Caco-2 (cell line): Measurements from ENCODE around the gene TMEM117. TPM values are rescaled to one million over a fixed set of nuclear protein-coding genes. Genes with fewer than 3 reads are reported as not detected.

Experiments
- BruUV-seq: library from RNA; stranded (reverse); fragments of 400-500 nt; replicated peaks from 2 replicates; lab custom pipeline; 2021; lab: Mats Ljungman, UMichigan
- CTCF ChIA-PET: fragments of 300-600 bp; sonication (Branson Sonifier 250); formaldehyde crosslinking; loops from one replicate; lab custom pipeline; 2022; ENCODE audit warnings: antibody characterized with exemption; lab: Charles Lee
- POLR2A ChIA-PET: fragments of 300-600 bp; sonication (Branson Sonifier 250); formaldehyde crosslinking; loops from one replicate; lab custom pipeline; 2022; ENCODE audit warnings: antibody characterized with exemption; lab: Charles Lee
- DNase-seq, 2 experiments: peaks; one replicate each; pipeline versions ENCODE4 v3.0.0 to v3.0.0-alpha.2; 2020 to 2022
- H3K27me3 ChIP-seq: replicated peaks from 2 replicates; pipeline ENCODE4 v1.6.0; 2011; ENCODE audit warnings: low read length; ENCODE audit not compliant: control insufficient read depth, insufficient read depth
- H3K36me3 ChIP-seq: 2 replicates; pipeline ENCODE4 v1.5.1; 2011; ENCODE audit warnings: low read length; ENCODE audit not compliant: control insufficient read depth, insufficient read depth
- H3K4me1 ChIP-seq: fragments of 250-450 bp; sonication (Bioruptor Pico); 2 replicates; pipeline ENCODE4 v1.5.1; 2020; ENCODE audit warnings: mild to moderate bottlenecking
- H3K4me3 ChIP-seq: 2 replicates; pipeline ENCODE4 v1.5.1; 2011; ENCODE audit warnings: low read depth, mild to moderate bottlenecking, control low read depth, low read length
- H3K9me3 ChIP-seq: fragments of 250-450 bp; sonication (Bioruptor Pico); 2 replicates; pipeline ENCODE4 v1.5.1; 2020; ENCODE audit warnings: mild to moderate bottlenecking, moderate library complexity
- H3K27ac Mint-ChIP-seq: one replicate; pipeline ENCODE4 v1.8.0; 2022; ENCODE audit warnings: mixed read lengths; ENCODE audit not compliant: unreplicated experiment
- H3K27me3 Mint-ChIP-seq: one replicate; pipeline ENCODE4 v1.8.0; 2022; ENCODE audit warnings: mixed read lengths; ENCODE audit not compliant: insufficient read depth, unreplicated experiment
- H3K36me3 Mint-ChIP-seq: one replicate; pipeline ENCODE4 v1.8.0; 2022; ENCODE audit warnings: mild to moderate bottlenecking, mixed read lengths; ENCODE audit not compliant: insufficient read depth, unreplicated experiment
- H3K4me1 Mint-ChIP-seq: one replicate; pipeline ENCODE4 v1.8.0; 2022; ENCODE audit warnings: low read depth, mixed read lengths; ENCODE audit not compliant: unreplicated experiment
- H3K4me3 Mint-ChIP-seq: one replicate; pipeline ENCODE4 v1.8.0; 2022; ENCODE audit warnings: mild to moderate bottlenecking, moderate library complexity, mixed read lengths; ENCODE audit not compliant: unreplicated experiment
- H3K9me3 Mint-ChIP-seq: one replicate; pipeline ENCODE4 v1.8.0; 2022; ENCODE audit warnings: mixed read lengths; ENCODE audit not compliant: unreplicated experiment
- CTCF ChIP-seq, 2 experiments: fragments of 200-600 bp in 1 of 2; IDR thresholded peaks; 1 replicate in 1 of 2; 2 replicates in 1 of 2; pipeline versions ENCODE4 v1.5.1 to v1.8.0; 2011 to 2022; ENCODE audit warnings: antibody characterized with exemption in 1 of 2, control low read depth in 1 of 2, inconsistent platforms in 1 of 2, low read depth in 1 of 2, low read length in 1 of 2, mild to moderate bottlenecking in 1 of 2, moderate library complexity in 1 of 2; ENCODE audit not compliant: insufficient read depth in 1 of 2, severe bottlenecking in 1 of 2, unreplicated experiment in 1 of 2
- intact Hi-C: fragments of 100-400 bp; cut with micrococcal nuclease; formaldehyde crosslinking; loops from one replicate; pipeline ENCODE4 v1.10.0; 2022; ENCODE audit not compliant: unreplicated experiment
- total RNA-seq: library from RNA; stranded (reverse); gene quantifications from 2 replicates; pipeline ENCODE4 v1.2.3, GENCODE V29; 2022

The TMEM117 gene
- total RNA-seq, 1 experiment from 2014 or later, result 34.1 TPM

- DNase-seq, result no peak
- BruUV-seq, result no TSS peak
- peaks cover 47% of the 10 kb centered on the region for H3K36me3 Mint-ChIP-seq
- peaks cover 42% of the 10 kb centered on the region for H3K4me1 Mint-ChIP-seq
- peaks cover 39% of the 10 kb centered on the region for H3K4me1 ChIP-seq
- no peak overlapping the region for H3K27ac Mint-ChIP-seq
- no peaks in the 10 kb centered on the region for H3K27me3 Mint-ChIP-seq
- no peak for TF ChIP-seq CTCF (IDR thresholded peaks at IDR 0.05; ENCODE audit: insufficient read depth in 1 of 2, low read depth in 1 of 2, low read length in 1 of 2, severe bottlenecking in 1 of 2, unreplicated experiment in 1 of 2)
- no peaks in the 10 kb centered on the region for H3K27me3 ChIP-seq
- peaks cover 80% of the 10 kb centered on the region for H3K9me3 Mint-ChIP-seq
- no peaks in the 10 kb centered on the region; the same call in 1 of the 2 replicates for H3K36me3 ChIP-seq
- CTCF ChIA-PET, result no interaction called here
- H3K4me3 ChIP-seq, result no peak overlapping the region
- POLR2A ChIA-PET, result no interaction called here
- H3K4me3 Mint-ChIP-seq, result no peak overlapping the region
- intact Hi-C loops, result no loop called here
- H3K9me3 ChIP-seq, result peaks cover 38% of the 10 kb centered on the region
These were observed 143.6 kb downstream of the TMEM117 start for GRCh38 chr12:43979450-43979849.

GRCh38 chr12:43980627-43981191 is 144.8 kb downstream of the TMEM117 start:
- no peaks in the 10 kb centered on the region for H3K27me3 ChIP-seq
- peaks cover 38% of the 10 kb centered on the region for H3K9me3 ChIP-seq
- H3K4me1 Mint-ChIP-seq, result peaks cover 42% of the 10 kb centered on the region
- peaks cover 47% of the 10 kb centered on the region for H3K36me3 Mint-ChIP-seq
- peaks cover 39% of the 10 kb centered on the region for H3K4me1 ChIP-seq
- no peak for TF ChIP-seq CTCF (IDR thresholded peaks at IDR 0.05; ENCODE audit: insufficient read depth in 1 of 2, low read depth in 1 of 2, low read length in 1 of 2, severe bottlenecking in 1 of 2, unreplicated experiment in 1 of 2)
- H3K9me3 Mint-ChIP-seq, result peaks cover 68% of the 10 kb centered on the region
- POLR2A ChIA-PET, result interaction anchor here (0.6 kb wide), 1 partner anchor 14 kb away, joined by 3 read pairs; no protein-coding TSS in a partner anchor
- peak; percentile 69 to 75 for DNase-seq
- peak overlapping the region; percentile 91 for H3K27ac Mint-ChIP-seq
- H3K4me3 ChIP-seq, result no peak overlapping the region
- intact Hi-C loops, result no loop called here
- no TSS peak for BruUV-seq
- CTCF ChIA-PET, result interaction anchor here (1.0 kb wide), 1 partner anchor 98 kb away, joined by 3 read pairs; no protein-coding TSS in a partner anchor
- H3K36me3 ChIP-seq, result no peaks in the 10 kb centered on the region; the same call in 1 of the 2 replicates
- H3K4me3 Mint-ChIP-seq, result peak overlapping the region; percentile 63
- H3K27me3 Mint-ChIP-seq, result no peaks in the 10 kb centered on the region

- TF ChIP-seq CTCF (IDR thresholded peaks at IDR 0.05; ENCODE audit: insufficient read depth in 1 of 2, low read depth in 1 of 2, low read length in 1 of 2, severe bottlenecking in 1 of 2, unreplicated experiment in 1 of 2), result no peak
- peaks cover 38% of the 10 kb centered on the region for H3K36me3 Mint-ChIP-seq
- CTCF ChIA-PET, result no interaction called here
- no peaks in the 10 kb centered on the region for H3K27me3 ChIP-seq
- POLR2A ChIA-PET, result no interaction called here
- no peak overlapping the region for H3K4me3 ChIP-seq
- H3K36me3 ChIP-seq, result no peaks in the 10 kb centered on the region; the same call in 1 of the 2 replicates
- H3K27me3 Mint-ChIP-seq, result no peaks in the 10 kb centered on the region
- intact Hi-C loops, result no loop called here
- peak overlapping the region; percentile 9 for H3K4me3 Mint-ChIP-seq
- peaks cover 60% of the 10 kb centered on the region for H3K9me3 Mint-ChIP-seq
- BruUV-seq, result no TSS peak
- no peak for DNase-seq
- H3K4me1 Mint-ChIP-seq, result peaks cover 37% of the 10 kb centered on the region
- H3K27ac Mint-ChIP-seq, result peak overlapping the region; percentile 91
- H3K9me3 ChIP-seq, result peaks cover 37% of the 10 kb centered on the region
- peaks cover 39% of the 10 kb centered on the region for H3K4me1 ChIP-seq
These were observed 145.8 kb downstream of the TMEM117 start for GRCh38 chr12:43981726-43982125.
